ENCODE results near the gene ZNF438.
"Not testable (repeated sequence)": the region's sequence is repeated elsewhere in the genome, so short reads cannot be mapped to it uniquely, and the experiment has no call there.

Gene ZNF438

GRCh38 chr10:30931094-30931493 lies 100.6 kb downstream of the ZNF438 start:
- no peak for FAIRE-seq

- no peak for FAIRE-seq
Observed at GRCh38 chr10:30929901-30930520, 101.7 kb downstream of the ZNF438 start.

- not testable (repeated sequence) for FAIRE-seq
Observed at GRCh38 chr10:30929311-30929729, 102.3 kb downstream of the ZNF438 start.

- no peak for FAIRE-seq
Observed at GRCh38 chr10:30928742-30929141, 102.9 kb downstream of the ZNF438 start.

- FAIRE-seq, result no peak
Observed at GRCh38 chr10:30918651-30919050, 113.0 kb downstream of the ZNF438 start.

- FAIRE-seq, result no peak
Observed at GRCh38 chr10:30917789-30918188, 113.9 kb downstream of the ZNF438 start.

- FAIRE-seq, result no peak
Observed at GRCh38 chr10:30917067-30917466, 114.6 kb downstream of the ZNF438 start.

GRCh38 chr10:30915146-30915545 lies 116.5 kb downstream of the ZNF438 start:
- no peak for FAIRE-seq

GRCh38 chr10:30911303-30911863 lies 120.3 kb downstream of the ZNF438 start:
- FAIRE-seq, result no peak

GRCh38 chr10:30903397-30904138 lies 128.1 kb downstream of the ZNF438 start:
- peak; percentile 76 for FAIRE-seq

- FAIRE-seq, result no peak
Observed at GRCh38 chr10:30902621-30903396, 128.9 kb downstream of the ZNF438 start.

- FAIRE-seq, result not testable (repeated sequence)
Observed at GRCh38 chr10:30901487-30901886, 130.2 kb downstream of the ZNF438 start.

GRCh38 chr10:30898964-30899363 lies 132.7 kb downstream of the ZNF438 start:
- no peak for FAIRE-seq

GRCh38 chr10:30897547-30897946 lies 134.1 kb downstream of the ZNF438 start:
- no peak for FAIRE-seq

- FAIRE-seq, result no peak
Observed at GRCh38 chr10:30897048-30897447, 134.6 kb downstream of the ZNF438 start.

GRCh38 chr10:30894221-30894620 lies 137.4 kb downstream of the ZNF438 start:
- no peak for FAIRE-seq

GRCh38 chr10:30893208-30893607 lies 138.5 kb downstream of the ZNF438 start:
- peak; percentile 69 for FAIRE-seq

- no peak for FAIRE-seq
Observed at GRCh38 chr10:30887839-30888238, 143.8 kb downstream of the ZNF438 start.

- FAIRE-seq, result no peak
Observed at GRCh38 chr10:30885423-30885822, 146.2 kb downstream of the ZNF438 start.

- FAIRE-seq, result no peak
Observed at GRCh38 chr10:30883751-30884150, 147.9 kb downstream of the ZNF438 start.

GRCh38 chr10:30883116-30883515 lies 148.5 kb downstream of the ZNF438 start:
- FAIRE-seq, result no peak

- no peak for FAIRE-seq
Observed at GRCh38 chr10:30882281-30882680, 149.4 kb downstream of the ZNF438 start.

GRCh38 chr10:30878920-30879319 lies 152.7 kb downstream of the ZNF438 start:
- FAIRE-seq, result no peak
